Thymus (tissue), 11 donors: ENCODE measurements around the gene GLT8D1. TPM values are rescaled to one million over a fixed set of nuclear protein-coding genes. Genes with fewer than 3 reads are reported as not detected.

Experiments used
- DNase-seq, 9 donors: peaks; one replicate each; pipeline ENCODE4 v3.0.0-alpha.2; 2013; ENCODE audit warnings: low spot score in 9 of 9, low read depth in 6 of 9, missing footprints in 1 of 9
- H3K27ac ChIP-seq, 2 donors: one replicate each; pipeline ENCODE4 v1.5.1; 2013; ENCODE audit warnings: control low read depth in 1 of 2, low read depth in 1 of 2, low read length in 1 of 2, mild to moderate bottlenecking in 1 of 2, moderate library complexity in 1 of 2
- H3K27me3 ChIP-seq, 2 donors: one replicate each; pipeline ENCODE4 v1.5.1; 2013; ENCODE audit warnings: low read length in 1 of 2; ENCODE audit not compliant: control insufficient read depth in 2 of 2, insufficient read depth in 1 of 2
- H3K36me3 ChIP-seq, 2 donors: one replicate each; pipeline ENCODE4 v1.5.1; 2013; ENCODE audit warnings: low read length in 1 of 2, mild to moderate bottlenecking in 1 of 2, moderate library complexity in 1 of 2; ENCODE audit not compliant: control insufficient read depth in 2 of 2, insufficient read depth in 2 of 2
- H3K4me1 ChIP-seq, 2 donors: one replicate each; pipeline ENCODE4 v1.5.1; 2013; ENCODE audit warnings: low read length in 2 of 2; ENCODE audit not compliant: control insufficient read depth in 2 of 2, insufficient read depth in 2 of 2
- H3K4me3 ChIP-seq, 2 donors: one replicate each; pipeline ENCODE4 v1.5.1; 2013; ENCODE audit warnings: low read length in 2 of 2, control low read depth in 1 of 2, mild to moderate bottlenecking in 1 of 2
- H3K9me3 ChIP-seq, 2 donors: one replicate each; pipeline ENCODE4 v1.5.1; 2013; ENCODE audit warnings: low read length in 1 of 2, mild to moderate bottlenecking in 1 of 2; ENCODE audit not compliant: control insufficient read depth in 2 of 2, insufficient read depth in 1 of 2
- WGBS: extraction: QIAGEN DNeasy Blood & Tissue Kit; methylation state at CpG from one replicate; pipeline ENCODE4 v1.1.7; 2013; 5-methylcytosine and 5-hydroxymethylcytosine counted together
- polyA plus RNA-seq: library from polyadenylated mRNA; stranded (reverse); fragments of 200-250 nt; gene quantifications from one replicate; pipeline ENCODE4 v1.2.3, GENCODE V29; 2013
- total RNA-seq: library from RNA; stranded (reverse); fragments of 120-200 nt; gene quantifications from one replicate; pipeline ENCODE4 v1.2.4, GENCODE V29; 2013
- donor health status: healthy.

The GLT8D1 gene
- total and polyA plus RNA-seq, 2 donors, result 46.0 to 47.5 TPM

DNA sequence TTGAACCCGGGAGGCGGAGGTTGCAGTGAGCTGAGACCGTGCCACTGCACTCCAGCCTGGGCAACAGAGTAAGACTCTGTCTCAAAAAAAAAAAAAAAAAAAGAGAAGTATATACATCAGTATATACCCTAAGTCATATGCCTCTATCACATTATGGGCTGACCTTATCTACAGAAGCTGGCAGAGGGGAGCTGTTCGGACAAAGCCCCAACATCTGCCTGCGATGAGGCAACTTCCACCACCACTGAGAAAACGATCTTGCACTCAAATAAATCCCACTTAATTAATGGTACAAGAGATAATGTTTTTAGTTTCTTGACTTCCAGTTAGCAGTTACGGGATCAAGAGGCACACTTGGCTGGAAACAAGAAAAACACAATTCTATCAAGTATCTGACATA lies 2.2 kb downstream of the GLT8D1 start:
- no peak for DNase-seq
- H3K27me3 ChIP-seq, result no peaks in the 10 kb centered on the region
- H3K4me3 ChIP-seq, result no peak overlapping the region
- H3K27ac ChIP-seq, result no peak overlapping the region
- peaks cover 22 to 30% of the 10 kb centered on the region in 2 donors for H3K4me1 ChIP-seq
- WGBS, result 98% methylated on average over 7 of the region's 7 CpGs
- H3K36me3 ChIP-seq, result peaks cover 0 to 11% of the 10 kb centered on the region in 2 donors
- H3K9me3 ChIP-seq, result no peaks in the 10 kb centered on the region

GRCh38 chr3:52697632-52697965 lies 8.0 kb downstream of the GLT8D1 start:
- no peaks in the 10 kb centered on the region for H3K4me1 ChIP-seq
- peaks cover 38 to 57% of the 10 kb centered on the region in 2 donors for H3K36me3 ChIP-seq
- H3K27me3 ChIP-seq, result no peaks in the 10 kb centered on the region
- H3K4me3 ChIP-seq, result no peak overlapping the region
- H3K27ac ChIP-seq, result no peak overlapping the region
- no peak for DNase-seq
- WGBS, result 98% methylated on average over 4 of the region's 4 CpGs
- no peaks in the 10 kb centered on the region for H3K9me3 ChIP-seq

GRCh38 chr3:52696830-52697631 lies 8.6 kb downstream of the GLT8D1 start:
- H3K4me1 ChIP-seq, result no peaks in the 10 kb centered on the region
- no peak overlapping the region for H3K27ac ChIP-seq
- no peaks in the 10 kb centered on the region for H3K27me3 ChIP-seq
- peaks cover 44 to 63% of the 10 kb centered on the region in 2 donors for H3K36me3 ChIP-seq
- 96% methylated on average over 2 of the region's 2 CpGs for WGBS
- no peaks in the 10 kb centered on the region for H3K9me3 ChIP-seq
- H3K4me3 ChIP-seq, result no peak overlapping the region
- no peak for DNase-seq

- DNase-seq, result no peak
- Histone ChIP-seq H3K27me3 (no peaks in the 10 kb centered on the region), H3K9me3 (peaks cover 0 to 2% of the 10 kb centered on the region in 2 donors), H3K4me3 (no peak overlapping the region), H3K27ac (no peak overlapping the region), H3K36me3 (peaks cover 48 to 72% of the 10 kb centered on the region in 2 donors), H3K4me1 (no peaks in the 10 kb centered on the region)
- 98% methylated on average over 4 of the region's 4 CpGs for WGBS
Observed at GRCh38 chr3:52695798-52696671, 9.6 kb downstream of the GLT8D1 start.

DNA sequence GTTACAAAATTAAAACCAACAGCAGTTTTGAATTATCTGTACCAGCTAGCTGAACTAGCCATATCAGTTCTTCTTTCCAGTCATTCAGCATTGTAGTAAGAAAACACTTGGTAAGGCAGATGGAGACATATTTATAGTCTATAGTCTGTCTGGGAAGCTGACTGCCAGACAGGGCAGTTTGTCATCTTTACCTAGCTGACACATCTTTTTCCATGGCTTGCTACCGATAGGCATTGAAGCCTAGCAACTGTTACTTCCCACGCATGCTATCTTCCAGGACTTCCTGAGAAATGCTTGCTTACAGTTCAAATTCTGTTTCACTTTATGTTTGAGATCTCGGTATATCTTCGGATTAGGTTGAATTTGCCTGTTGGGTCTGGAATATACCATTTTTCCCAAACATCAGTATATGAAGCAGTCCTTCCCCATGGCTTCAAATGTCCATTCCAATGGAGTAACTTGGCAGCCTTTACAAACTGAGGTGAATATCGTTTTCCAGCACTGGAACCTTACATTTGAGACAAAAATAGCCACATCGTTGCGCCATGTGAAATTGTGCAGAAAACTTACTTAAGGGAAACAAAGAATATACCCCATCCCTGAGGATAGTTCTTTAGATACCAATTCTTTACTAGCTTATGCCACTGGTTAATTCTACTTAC lies 10.9 kb downstream of the GLT8D1 start:
- H3K27me3 ChIP-seq, result no peaks in the 10 kb centered on the region
- 95% methylated on average over 7 of the region's 7 CpGs for WGBS

DNA sequence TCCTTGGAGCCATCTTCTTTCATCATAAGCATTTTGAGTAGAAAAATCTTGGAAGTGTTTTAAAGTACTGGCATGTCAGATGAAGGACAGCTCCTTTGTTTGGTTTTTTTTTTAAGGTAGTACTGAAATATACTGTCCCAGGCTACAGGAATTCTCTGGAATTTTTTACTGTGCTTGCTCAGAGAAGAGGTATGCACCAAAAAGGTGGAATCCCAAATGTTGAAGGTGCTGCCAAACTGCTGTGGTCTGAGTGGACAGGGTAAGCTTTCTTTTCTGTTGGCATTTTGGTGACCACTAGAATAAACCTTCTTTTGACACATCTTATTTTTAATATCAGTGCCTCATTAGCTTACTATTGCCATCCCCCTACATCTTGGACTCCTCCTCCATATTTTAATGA lies 12.5 kb downstream of the GLT8D1 start:
- DNase-seq, result no peak
- Histone ChIP-seq H3K27me3 (no peaks in the 10 kb centered on the region), H3K4me1 (no peaks in the 10 kb centered on the region), H3K36me3 (peaks cover 68 to 93% of the 10 kb centered on the region in 2 donors), H3K4me3 (no peak overlapping the region), H3K9me3 (peaks cover 0 to 2% of the 10 kb centered on the region in 2 donors), H3K27ac (no peak overlapping the region)

More for the DNA sequence above, 10.9 kb downstream of the GLT8D1 start:
- Histone ChIP-seq H3K4me3 (no peak overlapping the region), H3K4me1 (no peaks in the 10 kb centered on the region), H3K27ac (no peak overlapping the region), H3K9me3 (peaks cover 0 to 2% of the 10 kb centered on the region in 2 donors), H3K36me3 (peaks cover 55 to 80% of the 10 kb centered on the region in 2 donors)
- DNase-seq, result no peak

DNA sequence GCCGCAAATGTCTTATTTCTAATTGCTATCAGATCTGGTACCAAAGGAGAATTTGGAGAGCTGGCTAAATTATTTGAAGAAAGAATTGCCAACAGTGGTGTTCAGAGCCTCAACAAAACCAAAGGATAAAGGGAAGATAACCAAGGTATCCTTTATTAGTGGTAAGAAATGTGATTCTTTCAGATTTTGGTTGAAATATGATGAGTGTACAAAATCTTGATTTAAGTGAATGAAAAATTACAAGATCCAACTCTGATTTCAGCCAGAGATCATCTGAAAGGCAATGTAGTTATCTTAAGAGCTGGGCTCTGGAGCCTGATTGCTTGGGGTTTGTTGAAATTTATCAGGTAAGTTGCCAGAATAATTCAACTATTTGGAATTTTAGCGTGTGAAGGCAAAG lies 15.0 kb downstream of the GLT8D1 start:
- H3K9me3 ChIP-seq, result peaks cover 0 to 6% of the 10 kb centered on the region in 2 donors
- 96% methylated on average over 2 of the region's 2 CpGs for WGBS
- no peak for DNase-seq
- no peaks in the 10 kb centered on the region for H3K27me3 ChIP-seq
- peaks cover 58 to 83% of the 10 kb centered on the region in 2 donors for H3K36me3 ChIP-seq
- no peak overlapping the region for H3K4me3 ChIP-seq
- peaks cover 7% of the 10 kb centered on the region in 2 donors for H3K4me1 ChIP-seq
- no peak overlapping the region for H3K27ac ChIP-seq

DNA sequence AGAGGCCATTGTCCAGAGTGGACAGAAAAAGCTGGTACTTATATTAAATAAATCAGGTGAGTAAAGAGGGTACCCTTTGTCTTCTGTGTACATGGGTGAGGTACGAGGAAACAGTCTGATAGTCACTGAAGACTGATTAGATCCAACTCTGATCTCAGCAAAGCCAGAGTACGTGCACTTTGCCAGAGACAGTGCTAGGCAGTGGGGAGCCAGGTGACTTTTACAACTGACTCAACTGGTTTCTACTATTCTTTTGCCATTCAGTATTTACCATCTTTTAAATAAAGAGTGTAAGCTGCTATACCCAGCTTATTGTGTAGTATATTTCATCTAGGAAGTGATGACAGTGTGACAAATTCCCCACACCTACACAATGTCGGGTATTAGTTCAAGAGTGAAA lies 16.4 kb downstream of the GLT8D1 start:
- WGBS, result 98% methylated on average over 3 of the region's 3 CpGs
- DNase-seq, result no peak
- no peak overlapping the region for H3K4me3 ChIP-seq
- H3K27ac ChIP-seq, result no peak overlapping the region
- peaks cover 7 to 9% of the 10 kb centered on the region in 2 donors for H3K4me1 ChIP-seq
- H3K36me3 ChIP-seq, result peaks cover 46 to 70% of the 10 kb centered on the region in 2 donors
- H3K9me3 ChIP-seq, result peaks cover 0 to 6% of the 10 kb centered on the region in 2 donors
- H3K27me3 ChIP-seq, result no peaks in the 10 kb centered on the region

DNA sequence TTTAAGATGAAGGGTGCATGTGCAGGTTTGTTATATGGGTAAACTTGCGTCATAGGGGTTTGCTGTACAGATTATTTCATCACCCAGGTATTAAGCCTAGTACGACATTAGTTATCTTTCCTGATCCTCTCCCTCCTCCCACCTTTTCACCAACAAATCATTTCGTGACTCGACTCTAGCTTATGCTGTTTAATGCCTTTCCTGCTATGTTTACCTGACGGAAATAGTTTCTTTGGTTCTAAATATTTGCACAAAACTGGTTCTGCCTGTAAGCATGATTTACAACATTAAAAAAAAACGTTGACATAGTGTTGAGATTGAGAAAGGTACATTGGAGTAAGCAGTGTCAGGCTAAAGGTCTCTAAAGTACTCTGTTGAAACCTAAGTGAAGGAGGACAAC lies 17.3 kb downstream of the GLT8D1 start:
- no peak overlapping the region for H3K4me3 ChIP-seq
- H3K27ac ChIP-seq, result no peak overlapping the region
- H3K4me1 ChIP-seq, result peaks cover 12 to 13% of the 10 kb centered on the region in 2 donors
- H3K27me3 ChIP-seq, result no peaks in the 10 kb centered on the region
- WGBS, result 94% methylated on average over 6 of the region's 6 CpGs
- peaks cover 44 to 63% of the 10 kb centered on the region in 2 donors for H3K36me3 ChIP-seq
- peaks cover 0 to 6% of the 10 kb centered on the region in 2 donors for H3K9me3 ChIP-seq
- no peak for DNase-seq
